GM21367 (cell line): Measurements from ENCODE around the gene PPFIA1.

ENCODE experiments used
- ATAC-seq: cut with Tn5 transposase; IDR thresholded peaks from one replicate; pipeline ENCODE4 v1.9.1; 2021; ENCODE audit not compliant: unreplicated experiment

PPFIA1 gene

DNA sequence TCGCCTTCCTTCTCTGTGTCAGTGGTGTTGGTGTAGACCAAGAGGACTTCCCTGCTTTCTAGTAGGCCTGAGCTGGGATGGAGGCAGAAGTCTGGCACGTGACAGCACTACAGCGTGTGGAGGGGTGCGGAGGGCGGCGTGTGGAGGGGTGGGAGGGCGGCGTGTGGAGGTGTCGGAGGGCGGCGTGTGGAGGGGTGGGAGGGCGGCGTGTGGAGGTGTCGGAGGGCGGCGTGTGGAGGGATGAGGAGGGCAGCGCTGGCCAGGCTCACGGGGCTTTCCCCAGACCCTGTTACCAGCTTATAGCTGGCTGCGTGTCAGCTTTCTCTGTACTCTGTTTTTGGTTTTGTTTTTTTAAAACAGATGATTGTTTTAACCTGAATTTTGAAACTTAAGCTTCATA is 82.1 kb downstream of the PPFIA1 start:
- ATAC-seq = no peak

DNA sequence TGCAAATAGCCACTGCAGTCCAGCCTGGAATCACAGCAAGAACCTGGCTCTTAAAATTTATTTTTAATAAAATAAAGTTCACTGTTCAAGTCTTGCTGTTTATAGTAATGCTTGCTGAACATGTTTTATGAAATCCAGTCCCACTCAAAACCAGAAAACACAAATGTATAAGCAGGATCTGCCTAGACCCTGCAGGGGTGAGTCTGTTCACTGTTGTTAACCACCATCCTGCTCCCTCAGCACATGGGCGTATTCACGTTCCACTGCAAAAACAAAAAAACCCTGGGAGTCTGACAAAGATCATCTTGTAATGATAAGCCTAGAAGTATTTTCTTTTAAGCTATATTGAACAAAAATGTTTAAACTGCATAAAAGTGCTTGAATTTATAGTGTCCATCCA is 82.8 kb downstream of the PPFIA1 start:
- ATAC-seq = no peak

DNA sequence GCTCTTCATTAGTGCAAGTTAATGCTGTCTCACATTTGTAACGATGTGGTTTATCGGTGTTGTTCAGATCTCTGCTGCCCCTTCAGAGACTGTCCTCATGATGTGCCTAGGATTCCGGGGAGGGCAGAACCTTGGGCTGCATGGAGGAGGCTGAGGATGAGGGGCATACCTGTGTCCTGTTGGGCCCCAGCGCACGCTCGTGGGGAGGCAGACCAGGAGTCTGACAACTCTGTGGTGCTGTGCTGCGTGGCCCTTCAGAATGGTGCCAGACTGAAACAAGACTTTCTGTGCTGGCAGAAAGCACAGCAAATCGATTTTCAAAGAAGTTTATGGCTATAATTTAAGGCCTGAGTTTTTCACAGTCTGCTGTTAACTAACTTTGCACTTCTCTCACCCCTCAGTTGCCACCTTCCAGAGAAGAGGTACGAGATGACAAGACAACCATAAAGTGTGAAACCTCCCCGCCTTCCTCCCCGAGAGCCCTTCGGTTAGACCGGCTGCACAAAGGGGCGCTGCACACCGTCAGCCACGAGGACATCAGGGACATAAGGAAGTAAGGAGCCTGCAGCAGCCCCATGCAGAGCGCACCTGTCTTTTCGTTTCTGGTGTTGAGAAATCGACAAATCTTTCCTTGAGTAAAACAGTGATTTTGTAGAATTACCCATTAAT is 83.5 kb downstream of the PPFIA1 start:
- ATAC-seq = no peak

DNA sequence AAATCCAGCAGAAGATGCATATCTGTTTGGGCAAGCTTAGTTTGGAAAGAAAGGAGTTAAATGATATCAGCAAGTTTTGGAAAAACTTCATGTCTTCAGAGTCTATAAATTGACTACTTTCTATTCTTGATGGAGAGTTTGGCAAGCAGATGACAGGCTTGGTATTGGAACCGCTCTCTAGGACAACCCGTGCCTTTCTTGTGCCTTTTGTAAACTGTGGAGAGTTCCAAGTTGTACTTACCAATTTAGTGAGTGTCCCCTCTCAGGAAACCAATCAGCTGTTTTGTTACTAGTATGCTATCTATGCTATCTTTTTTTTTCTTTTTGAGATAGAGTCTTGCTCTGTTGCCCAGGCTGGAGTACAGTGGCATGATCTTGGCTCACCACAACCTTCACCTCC is 84.1 kb downstream of the PPFIA1 start:
- ATAC-seq = no peak

DNA sequence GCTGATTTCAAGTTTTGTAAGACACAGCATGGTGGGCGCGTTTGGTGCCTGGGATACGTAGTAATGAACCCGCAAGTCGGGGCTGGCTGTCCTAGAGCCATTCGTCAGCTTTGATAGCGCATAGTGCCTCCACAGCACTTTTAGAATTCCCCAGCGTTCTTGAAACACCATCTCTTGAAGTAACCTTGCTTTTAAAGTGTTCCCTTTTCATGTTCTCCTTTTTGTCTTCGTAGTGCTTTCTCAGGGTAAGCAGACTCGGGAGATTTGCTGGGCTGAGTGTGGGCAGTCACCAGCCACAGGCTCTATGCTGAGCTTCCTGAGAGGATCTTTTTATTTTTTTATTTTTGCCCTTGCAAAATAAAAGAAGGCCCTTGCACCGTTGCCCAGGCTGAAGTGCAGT is 88.3 kb downstream of the PPFIA1 start:
- no peak for ATAC-seq

DNA sequence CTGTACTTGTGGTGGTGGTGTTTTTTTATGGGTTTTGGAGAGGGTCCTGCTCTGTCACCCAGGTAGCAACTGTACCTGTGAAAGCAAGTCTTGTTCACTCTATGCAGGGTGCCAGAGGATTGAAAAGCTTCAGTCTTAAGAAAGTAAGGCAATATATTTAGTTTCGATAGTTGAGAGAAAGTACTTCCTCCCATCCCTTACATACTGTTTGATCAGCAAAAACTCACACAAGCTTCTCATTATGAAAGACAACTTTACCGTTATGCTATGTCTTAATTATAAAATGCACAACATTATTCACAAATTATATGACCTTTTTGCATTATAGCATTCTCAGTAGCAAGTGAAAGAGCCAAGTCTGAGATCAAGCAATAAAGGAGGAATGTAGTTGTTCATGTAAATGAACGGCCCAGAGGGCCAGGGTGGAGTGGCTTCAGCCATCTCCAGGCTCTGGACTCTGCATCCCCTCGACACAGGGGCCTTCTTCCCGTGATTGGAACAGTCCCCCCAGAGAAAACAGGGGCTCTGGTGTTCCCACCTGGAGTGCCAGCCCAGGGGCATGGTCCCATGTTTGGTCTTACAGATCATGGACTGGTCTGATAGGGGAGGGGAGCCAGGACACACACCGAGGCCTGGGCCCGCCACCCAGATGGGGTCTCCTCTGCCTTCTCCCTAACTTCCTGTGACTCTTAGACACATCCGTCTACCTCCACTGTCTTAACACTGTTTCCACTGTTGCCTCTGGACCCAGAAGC is 89.1 kb downstream of the PPFIA1 start:
- ATAC-seq = no peak

DNA sequence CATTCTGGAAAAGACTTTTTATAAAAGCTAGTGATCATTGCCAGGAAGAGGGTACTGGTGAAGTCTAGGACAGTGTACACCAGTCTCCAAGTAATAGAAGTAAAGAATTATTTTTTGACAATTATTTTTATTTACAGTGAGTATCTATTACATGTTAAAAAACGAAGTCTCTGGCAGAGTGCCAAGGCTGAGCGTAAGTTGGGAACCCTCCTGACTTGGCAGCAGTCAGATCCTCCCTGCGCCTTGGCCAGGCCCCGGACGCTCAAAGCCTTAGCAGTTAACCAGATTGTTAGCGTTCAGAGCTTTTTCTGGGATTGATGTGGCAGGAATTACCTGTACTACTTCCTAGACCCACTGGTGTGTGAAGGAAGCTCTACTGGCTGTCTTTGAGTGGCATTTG is 89.7 kb downstream of the PPFIA1 start:
- no peak for ATAC-seq

DNA sequence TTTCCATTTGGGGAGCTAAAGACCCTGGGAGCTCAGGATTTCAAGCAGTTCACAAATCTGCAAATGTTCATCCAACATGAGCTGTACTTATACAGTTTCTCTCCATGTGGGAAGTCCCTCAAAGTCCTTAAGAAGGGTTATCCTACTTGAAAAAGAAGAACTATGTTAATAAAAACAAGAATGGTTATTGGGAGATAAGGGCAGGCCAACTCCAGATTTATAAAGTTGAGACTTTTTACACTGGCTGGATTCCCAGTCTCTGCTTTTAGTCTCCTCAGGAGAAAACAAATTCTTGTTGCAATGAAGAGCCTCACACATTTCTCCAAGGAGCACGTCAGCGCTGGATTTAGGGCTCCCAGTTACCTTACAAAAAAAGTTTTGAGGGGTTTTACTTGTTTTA is 93.7 kb downstream of the PPFIA1 start:
- ATAC-seq = no peak

DNA sequence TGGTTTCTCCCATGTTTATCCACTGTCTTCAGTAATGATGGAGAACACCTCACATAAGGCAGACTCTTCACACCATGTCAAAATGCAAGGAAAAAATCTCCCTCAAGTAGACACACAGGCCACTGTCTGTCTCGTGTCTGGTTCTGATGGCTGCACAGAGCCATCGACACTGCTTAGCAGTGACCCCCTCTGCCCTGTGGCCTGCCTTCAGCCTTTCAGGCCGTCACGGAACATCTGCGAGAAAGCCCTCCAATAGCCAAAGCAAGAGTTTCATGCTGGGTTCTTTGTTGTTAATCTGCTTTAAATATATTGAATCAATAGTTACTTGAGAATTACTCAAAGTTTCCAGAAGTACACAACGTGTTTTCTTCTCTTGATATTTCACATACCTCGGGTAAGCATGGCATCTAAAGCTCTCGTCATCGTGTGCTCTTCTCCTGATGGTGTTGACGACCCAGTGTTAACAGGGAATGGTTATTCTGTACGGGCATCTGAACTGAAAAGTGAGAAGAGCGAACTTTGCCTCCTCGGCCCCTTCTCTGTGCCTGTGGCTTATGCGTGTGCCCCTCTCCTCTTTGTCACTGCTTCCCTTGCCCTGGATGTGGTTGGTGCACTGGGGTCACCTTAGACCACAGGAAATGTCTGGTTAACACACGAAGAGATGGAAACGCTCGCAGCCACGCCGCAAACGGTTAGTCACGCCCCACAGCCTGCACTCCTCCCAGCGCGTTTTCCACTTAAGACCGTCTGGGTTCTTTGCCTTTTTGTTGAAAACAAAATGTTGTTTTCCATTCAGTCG is 94.5 kb downstream of the PPFIA1 start:
- no peak for ATAC-seq

DNA sequence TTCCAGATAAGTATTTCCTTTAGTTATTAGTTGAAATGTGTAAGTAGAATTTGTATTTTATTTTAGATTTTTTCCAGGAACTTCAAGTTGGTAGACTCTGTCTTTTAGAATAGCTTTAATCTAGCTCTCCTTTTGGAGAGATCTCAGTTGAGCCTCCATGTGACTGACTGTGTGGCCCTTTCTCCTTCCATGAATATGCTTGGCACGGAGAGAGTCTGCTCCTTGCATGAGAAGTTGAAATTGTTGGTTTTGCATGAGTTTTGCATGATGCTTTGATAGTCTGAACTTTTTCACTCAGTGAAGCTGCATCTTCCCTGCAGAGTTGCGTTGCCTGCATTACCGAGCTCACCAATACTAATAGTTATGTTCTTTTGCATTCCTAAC is 95.0 kb downstream of the PPFIA1 start:
- no peak for ATAC-seq

DNA sequence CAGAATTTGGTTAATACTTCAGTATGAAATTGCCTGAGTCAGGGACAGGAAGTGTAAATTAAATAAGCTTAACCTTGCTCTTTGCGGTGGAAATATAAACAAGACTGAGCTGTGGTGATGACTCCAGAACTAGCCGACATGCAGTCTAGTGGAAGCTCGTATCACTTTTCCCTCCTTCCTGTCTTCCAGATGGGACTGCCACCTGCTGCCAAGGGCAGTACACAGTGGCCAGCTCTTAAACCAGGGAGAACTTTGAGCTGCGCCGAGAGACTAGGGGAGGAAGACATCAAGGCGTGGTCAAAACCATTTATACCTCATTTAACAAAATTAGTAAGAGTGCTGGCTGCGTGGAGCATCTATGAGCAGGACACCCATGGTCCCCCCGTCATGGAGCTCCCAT is 96.6 kb downstream of the PPFIA1 start:
- no peak for ATAC-seq

DNA sequence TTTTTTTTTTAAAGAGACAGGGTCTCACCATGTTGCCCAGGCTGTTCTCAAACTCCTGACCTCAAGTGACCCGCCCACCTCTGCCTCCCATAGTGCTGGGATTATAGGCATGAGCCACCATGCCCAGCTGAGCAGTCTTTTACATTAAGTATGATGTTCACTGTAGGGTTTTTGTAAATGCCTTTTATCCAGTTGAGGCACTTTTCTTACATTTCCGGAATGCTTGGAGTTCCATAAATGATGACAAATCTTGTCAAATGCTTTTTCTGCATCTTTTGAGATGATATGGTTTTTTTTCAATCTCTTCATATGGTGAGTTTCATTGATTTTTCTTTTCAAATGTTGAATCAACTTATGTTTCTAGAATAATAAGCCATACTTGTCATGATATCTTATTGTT is 98.5 kb downstream of the PPFIA1 start:
- no peak for ATAC-seq

DNA sequence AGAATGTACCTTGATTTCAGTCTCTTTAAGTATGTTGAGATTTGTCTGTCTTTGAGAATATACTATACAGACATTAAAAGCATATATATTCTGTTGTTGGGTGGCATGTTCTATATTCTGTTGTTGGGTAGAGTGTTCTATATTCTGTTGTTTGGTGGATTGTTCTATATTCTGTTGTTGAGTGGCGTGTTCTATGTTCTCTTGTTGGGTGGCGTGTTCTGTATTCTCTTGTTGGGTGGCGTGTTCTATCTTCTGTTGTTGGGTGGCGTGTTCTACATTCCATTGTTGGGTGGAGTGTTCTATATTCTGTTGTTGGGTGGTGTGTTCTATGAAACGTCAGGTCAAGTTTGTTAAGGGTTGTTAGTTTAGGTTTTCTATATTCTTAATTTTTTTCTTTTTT is 100.8 kb downstream of the PPFIA1 start:
- ATAC-seq = no peak

DNA sequence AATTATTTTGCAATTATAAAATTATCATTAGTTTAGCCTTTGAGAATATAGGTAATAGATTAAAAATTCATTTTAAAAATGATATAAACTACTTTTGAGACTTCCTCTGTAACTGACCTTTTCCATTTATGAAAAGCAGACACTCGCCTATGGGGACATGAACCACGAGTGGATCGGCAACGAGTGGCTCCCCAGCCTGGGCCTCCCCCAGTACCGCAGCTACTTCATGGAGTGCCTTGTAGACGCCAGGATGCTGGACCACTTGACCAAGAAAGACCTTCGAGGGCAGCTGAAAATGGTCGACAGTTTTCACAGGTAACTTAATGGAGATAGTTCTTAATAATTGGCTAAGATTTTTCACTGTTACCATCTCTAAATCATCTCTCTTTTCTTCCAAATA is 101.6 kb downstream of the PPFIA1 start:
- no peak for ATAC-seq

DNA sequence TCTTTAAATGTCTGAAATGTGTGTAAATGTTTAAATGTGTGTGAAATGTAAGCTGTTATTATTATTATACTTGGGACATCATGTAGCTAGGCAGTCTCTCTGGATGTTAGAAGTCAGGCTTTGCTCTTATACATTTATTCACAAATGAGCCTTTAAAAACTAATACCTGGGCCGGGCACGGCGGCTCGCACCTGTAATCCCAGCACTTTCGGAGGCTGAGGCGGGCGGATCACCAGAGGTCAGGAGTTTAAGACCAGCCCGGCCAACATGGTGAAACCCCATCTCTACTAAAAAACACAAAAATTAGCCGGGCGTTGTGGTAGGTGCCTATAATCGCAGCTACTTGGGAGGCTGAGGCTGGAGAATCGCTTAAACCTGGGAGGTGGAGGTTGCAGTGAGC is 106.1 kb downstream of the PPFIA1 start:
- no peak for ATAC-seq

DNA sequence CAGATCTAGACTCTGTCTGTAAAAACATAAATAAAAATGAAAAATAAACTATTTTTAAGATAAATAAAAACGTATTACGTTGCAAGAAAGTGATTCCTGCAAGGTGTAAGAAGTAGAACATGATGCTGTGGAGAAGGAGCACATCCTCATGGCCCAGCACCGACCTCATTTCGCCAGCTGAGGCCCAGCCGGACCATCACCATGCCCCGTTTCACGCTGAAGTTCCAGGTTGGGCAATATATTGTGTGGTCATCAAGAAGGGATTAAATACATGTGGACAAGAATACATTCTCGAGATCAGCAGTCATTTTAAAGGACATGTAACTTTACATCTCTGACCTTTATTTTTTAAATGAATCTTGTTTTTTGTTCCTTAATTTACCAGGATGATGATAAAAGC is 107.2 kb downstream of the PPFIA1 start:
- no peak for ATAC-seq

DNA sequence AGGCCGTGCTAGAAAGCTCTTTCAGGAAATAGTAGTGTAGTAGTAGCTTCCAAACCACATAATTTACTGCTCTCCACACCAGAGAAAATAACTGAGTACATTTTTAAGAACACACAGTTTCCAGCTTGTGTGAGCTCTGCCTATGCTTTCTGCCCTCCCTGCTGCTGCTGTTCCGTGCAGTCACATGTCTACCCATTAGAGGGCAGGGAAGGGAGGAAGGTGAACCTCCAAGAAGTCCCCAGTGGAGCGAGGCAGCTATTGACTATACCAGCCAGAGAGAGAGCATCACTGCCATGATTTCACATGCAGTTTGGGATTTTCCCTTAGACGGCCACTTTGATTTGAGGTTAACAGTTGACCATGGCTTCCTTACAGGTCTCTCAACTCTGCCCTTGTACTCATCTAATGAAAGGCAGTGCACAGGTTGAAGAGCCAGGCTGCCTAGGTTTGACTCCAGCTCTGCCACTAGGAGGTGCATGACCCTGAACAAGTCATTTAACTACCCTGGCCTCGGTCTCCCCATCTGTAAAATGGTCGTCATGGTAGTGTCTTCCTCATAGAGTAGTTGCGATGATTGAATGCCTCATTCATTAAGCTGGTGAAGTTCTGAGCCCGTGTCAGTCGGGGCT is 108.1 kb downstream of the PPFIA1 start:
- ATAC-seq = no peak

DNA sequence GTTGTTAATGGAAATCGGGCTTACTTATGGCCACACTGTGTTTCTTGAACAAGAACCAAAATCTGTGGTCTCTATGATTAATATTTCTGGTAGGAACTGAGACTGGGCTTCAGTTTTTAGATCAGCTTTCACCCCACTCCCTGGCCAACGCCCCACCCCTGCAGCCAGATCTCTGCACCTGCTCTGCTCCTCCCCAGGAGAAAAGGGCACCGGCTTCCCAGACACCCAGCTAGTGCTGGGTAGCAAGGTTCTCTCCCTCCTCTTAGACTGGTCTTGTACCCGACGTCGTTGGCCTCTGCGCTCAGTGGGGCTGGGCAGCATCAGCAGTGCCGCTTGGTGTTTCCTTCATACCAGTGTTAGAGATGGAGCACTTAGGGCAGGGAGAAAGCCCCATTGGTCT is 110.9 kb downstream of the PPFIA1 start:
- no peak for ATAC-seq

DNA sequence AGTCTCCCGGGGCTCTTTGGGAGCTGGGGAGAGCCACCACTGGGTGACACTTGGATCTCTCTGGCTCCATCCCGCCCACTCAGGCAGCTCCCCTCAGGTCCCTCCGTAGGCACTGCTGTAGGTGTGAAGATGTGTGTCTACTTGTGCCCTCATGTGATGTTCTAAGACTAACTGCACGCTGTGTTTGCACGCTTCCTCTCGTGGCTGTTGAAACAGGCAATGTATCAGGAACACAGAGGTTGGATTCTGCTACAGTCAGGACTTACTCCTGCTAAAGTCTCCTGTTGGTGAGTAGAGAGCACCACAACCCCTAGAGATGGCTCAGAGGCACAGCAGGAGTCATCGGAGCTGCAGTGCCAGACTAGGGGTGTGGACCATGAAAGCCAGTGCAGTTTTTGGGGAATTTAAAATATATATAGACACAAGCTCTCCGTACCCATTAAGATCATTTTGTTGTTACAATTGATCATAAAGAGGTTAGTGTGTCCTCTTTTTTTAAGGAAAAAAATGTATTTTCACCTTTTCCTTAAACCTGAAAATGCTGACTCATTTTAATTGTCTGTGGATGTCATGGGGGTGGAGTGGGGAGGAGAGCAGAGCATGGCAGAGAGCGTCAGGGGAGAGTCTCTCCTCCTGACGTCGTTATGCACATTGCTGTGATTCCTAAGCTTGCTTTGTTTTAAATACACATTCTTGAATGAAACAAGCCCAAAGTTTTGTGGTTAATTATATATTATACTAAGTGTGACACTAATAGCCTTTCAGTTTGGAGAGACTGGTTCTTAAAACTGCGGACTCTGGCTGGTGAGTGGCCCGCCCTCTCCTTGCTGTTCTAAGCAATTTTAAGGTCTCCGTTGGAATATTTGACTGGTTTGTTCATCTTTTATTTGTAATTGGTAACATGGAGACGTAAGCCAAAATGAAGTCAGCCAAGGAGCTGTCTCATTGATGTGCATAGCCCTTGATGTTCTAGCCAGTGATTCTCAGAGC is 111.7 kb downstream of the PPFIA1 start:
- ATAC-seq = no peak
